HG02678 (cell line): ENCODE data around the gene MUS81.

Experiments
- ATAC-seq: cut with Tn5 transposase; IDR thresholded peaks from one replicate; pipeline ENCODE4 v1.9.1; 2021; ENCODE audit warnings: mild to moderate bottlenecking, moderate library complexity; ENCODE audit not compliant: unreplicated experiment

MUS81 gene

GRCh38 chr11:65859812-65860277, 388 bp upstream of the MUS81 start:
- ATAC-seq: no peak

GRCh38 chr11:65861165-65861505, 902 bp downstream of the MUS81 start:
- ATAC-seq: no peak

DNA sequence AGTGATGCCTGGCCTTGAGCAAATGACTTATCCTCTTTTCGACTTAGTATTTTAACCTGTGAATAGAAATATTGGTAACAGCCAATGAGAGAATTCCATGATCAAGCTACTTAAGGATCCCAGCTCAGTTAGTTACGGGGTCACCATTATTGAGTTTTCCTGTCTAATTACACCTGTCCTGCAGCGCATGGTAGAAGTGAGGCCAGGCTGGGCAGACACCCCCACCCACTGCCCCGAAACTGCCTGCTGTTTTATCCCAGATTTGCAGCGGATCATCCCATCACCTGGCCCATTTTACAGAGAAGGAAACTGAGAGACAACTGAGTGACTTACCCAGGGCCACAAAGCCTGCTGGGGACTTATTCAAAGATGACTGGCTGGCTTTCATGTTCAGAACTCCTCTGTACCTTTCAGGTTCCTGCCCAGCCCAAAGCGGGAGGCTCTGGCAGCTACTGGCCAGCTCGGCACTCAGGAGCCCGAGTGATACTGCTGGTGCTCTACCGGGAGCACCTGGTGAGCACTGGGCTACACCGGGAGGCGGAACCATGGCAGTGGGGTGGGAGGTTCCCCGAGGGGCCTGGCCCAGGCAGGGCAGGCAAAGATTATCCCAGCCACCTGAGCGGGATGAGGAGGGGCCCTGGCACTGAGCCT, 1.4 kb downstream of the MUS81 start:
- no peak for ATAC-seq

DNA sequence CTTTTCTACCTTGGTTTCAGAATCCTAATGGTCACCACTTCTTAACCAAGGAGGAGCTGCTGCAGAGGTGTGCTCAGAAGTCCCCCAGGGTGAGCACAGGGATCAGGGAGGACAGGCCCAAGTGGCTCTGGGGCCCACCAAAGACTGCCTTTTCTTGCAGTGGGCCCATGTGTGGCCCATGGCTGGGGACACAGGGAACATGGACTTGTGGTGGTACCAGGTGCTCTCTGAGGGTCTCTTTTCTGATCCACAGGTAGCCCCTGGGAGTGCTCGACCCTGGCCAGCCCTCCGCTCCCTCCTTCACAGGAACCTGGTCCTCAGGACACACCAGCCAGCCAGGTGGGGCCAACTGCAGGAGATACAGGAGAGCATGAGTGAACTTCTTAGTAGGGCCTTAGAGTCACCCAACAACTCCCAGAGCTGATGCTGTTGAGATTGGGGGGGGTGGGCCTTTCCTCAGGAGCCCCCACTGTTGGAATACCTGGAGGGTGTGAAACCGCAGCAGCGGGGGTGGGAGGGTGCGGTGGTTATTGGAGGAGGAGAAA, 2.0 kb downstream of the MUS81 start:
- ATAC-seq: no peak

GRCh38 chr11:65862941-65863888, 3.0 kb downstream of the MUS81 start:
- no peak for ATAC-seq

DNA sequence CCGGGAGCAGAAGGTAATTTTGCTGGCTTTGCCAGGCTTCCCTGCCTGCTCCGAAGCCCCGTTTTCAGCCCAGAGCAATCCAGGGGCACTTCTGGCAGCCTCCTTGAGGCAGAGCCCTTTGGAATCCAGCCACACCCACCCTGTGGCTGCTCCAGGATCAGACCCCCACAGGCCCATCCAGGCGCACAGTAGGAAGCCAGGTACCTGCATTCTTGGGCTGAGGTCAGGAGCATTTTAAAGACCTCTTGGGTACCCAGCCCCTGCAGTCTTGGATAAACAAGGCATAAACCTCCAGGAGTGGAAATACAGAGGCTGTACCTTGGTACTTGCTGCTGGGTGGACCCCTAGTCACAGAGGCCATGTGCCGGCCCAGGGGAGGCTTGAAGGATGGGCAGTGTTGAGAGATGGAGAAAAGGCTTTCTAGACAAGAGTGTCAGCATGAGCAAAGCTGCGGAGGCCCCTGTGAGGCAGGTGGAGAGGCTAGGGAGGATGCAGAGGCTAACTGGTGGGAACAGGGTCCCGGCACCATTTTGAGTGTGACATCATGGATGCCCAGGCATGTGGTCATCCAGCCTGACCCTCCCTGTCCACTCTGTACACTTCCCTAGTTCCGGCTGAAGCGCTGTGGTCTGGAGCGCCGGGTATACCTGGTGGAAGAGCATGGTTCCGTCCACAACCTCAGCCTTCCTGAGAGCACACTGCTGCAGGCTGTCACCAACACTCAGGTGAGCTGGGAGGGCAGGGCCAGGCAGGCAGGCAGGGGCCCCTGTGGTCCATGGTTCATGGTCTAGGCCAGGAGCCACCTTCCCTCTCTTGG, 3.9 kb downstream of the MUS81 start:
- no peak for ATAC-seq

DNA sequence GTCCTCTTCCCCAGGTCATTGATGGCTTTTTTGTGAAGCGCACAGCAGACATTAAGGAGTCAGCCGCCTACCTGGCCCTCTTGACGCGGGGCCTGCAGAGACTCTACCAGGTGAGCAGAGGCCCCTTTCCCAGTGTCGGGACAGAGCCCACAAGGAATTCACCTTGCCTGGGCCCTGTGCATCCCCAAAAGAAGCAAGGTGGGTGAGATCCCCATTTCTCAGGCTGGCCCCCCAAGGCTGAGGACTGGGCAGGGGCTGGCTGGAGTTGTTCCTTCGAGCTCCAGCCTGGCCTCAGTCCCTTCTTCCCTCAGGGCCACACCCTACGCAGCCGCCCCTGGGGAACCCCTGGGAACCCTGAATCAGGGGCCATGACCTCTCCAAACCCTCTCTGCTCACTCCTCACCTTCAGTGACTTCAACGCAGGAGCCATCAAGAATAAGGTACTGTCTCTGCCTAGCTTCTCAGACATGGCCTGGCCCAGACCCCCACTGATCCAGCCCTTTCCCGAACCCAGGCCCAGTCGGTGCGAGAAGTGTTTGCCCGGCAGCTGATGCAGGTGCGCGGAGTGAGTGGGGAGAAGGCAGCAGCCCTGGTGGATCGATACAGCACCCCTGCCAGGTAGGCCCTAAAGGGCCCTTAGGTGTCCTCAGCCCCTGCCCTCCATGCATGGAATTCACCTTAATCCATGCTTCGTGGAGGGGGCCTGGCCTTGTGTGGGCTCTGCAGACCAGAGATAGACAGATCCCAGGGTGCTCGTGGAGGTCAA, 4.7 kb downstream of the MUS81 start:
- no peak for ATAC-seq

GRCh38 chr11:65865550-65866172, 5.4 kb downstream of the MUS81 start:
- ATAC-seq: no peak

DNA sequence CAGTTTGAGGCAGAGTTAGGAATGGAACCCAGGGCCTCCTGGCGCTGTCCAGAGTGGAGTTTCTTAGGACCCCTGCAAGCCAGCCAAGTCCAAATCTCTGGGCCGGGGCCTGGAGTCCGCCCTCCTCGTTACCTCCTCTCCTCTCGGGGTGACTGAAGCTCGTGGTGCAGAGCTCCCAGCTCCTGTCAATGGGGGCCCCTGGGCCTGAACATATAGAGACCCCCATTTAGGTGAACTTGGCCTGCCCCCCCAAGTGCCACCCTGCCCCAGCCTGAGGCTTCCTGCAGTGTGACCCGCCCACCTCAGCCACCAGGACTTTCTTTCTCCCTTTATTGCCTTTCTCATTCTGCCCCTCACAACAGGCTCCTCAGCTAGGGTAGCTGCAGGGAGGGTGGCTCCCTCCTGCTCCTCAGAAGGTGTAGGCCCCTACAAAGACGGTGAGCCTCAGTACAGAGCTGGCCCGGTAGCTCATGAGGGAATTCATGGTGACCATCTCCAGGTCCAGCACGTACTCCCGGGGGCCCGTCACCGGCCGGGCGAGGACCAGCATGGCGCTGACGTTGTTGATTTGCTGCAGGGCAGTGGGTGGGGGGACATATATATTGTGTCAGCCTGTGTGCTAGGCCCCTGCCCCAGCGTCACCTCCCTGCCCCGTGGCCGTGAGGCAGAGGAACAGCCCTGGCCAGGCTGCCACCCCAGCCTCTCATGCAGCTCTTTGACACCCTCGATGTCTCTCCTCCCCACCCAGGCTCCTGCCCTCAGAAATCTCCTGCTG, 6.5 kb downstream of the MUS81 start:
- no peak for ATAC-seq

DNA sequence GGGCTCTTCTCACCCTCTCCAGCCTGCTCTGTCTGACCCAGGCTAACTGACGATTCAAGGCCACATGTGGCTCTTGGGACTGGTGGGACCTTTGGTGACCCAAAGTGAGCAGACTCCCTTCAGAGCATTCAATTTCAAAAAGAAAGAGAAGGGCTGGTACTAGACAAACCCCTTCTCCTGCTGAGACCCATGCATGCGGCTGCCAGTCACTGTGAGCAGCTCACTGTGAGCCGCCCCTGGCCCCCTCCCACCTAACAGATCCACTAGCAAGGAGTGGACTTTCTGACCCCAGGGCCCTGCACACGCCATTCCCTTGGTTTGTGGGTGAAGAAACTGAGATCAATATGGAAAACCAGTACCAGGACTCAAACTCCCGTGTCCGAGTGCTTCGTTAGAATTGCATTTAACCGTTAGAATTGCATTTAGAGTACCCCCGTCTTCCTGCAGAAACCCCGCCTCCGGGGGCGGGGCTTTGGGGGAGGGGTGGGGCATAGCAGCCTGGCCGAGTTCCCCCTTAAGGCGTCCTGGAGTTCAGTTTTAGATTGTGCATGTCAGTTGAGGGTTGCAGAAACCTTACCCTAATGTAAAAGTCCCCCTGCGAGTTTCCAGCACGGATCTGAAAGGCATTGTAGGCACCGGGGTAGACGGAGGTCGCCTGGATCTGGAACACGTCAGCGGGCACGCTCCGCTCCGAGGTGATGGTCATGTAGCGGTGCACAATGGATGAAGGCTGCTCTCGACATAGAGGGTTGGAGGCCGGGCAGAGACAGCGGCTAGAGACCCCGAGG, 7.2 kb downstream of the MUS81 start:
- ATAC-seq: no peak

DNA sequence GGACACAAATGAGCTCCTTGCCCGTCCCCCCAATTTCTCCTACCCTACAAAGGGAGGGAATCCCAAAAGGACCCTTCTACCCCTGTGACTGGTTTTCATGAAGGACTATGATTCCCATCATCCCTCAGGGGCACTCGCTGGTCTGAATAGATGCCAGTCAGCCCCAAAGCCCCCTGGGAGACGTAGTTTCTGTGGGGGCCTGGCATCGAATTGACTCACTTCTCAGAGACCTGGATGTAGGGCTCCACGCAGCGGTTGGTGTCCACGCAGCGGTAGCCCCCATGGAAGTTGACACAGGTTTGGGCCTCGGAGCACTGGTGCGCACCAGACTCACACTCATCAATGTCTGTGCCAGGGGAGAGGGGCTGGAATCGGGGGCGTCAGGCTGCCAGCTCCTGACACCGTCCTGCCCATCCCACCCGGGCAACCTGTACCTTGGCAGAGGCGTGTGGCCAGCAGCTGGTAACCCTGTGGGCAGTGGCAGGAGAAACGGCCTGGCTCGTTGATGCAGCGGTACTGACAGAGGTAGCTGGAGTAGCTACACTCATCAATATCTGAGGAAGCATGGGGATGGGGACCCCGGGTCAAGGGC, 7.9 kb downstream of the MUS81 start:
- ATAC-seq: no peak

DNA sequence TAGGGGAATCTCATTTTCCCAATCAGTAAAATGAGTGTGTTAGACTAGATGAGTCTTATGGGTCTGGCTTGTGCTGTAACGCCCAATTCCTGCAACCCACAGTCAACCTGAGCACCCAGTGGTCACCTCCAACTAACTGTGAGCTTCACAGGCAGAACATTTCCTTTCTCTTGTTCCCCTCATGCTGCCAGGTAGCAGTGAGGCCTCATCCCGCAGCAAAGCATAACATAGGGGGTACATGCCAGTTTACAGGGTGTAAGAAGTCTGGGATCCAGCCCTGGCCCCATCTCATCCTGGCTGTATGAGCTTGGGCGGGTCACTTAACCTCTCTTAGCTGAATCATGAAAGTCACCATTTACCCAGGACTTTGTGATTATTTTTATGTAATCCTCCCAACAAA, 8.7 kb downstream of the MUS81 start:
- no peak for ATAC-seq

- no peak for ATAC-seq
Observed at GRCh38 chr11:65869643-65870306, 9.5 kb downstream of the MUS81 start.

DNA sequence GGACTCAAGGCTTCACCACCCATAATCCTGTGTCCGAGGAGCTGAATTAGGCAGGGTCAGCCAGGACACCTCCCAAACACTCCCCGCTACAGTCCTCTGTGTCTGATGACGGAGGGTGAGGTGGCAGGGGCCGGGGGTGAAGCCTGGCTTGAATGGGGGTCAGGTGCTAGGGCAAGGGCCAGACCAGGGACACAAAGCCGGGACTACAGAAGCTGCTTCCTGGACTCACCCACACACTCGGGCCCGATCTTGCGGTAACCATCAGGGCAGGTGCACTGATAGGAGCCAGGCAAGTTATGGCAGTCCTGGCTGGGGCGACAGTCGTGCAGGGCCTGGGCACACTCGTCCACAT, 10.1 kb downstream of the MUS81 start:
- no peak for ATAC-seq

GRCh38 chr11:65870706-65871681, 10.8 kb downstream of the MUS81 start:
- no peak for ATAC-seq

DNA sequence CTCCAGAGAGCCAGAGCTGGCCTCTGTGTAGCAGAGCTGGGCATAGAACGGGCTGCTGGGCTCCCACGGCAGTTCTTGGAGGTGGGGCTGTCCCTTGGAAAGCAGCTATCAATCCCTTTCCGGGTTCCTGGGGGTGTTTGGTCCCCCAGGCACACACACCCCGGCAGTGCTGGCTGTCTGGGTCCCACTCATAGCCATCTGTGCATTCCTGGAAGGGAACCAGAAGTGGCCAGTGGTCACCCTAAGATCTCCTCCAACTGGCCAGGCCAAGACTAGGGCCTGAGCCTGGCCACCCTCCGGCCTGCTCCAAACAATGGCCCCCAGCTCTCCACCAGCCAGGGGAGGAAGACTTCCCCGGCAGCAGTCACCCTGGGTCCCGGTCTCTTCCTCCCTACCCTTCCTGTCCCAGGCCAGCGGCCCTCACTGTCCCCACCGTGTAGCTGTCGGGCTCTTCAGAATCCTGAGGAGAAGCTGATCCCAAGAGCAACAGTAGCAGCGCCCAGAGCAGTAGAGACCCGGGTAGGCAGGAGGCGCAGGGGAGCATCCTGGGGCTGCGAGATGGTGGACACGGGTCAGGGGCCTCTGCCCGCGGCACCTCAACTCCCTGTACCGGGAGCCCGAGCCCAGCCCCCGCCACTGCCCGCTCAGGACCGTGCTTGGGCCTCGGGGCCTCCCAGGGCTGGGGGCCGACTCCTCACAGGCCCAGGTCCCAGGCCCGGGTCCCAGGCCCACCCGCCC, 11.7 kb downstream of the MUS81 start:
- no peak for ATAC-seq
